WTC11 (cell line): ENCODE results near the gene ZBTB37. TPM values are rescaled to one million over a fixed set of nuclear protein-coding genes. Genes with fewer than 3 reads are reported as not detected.

ENCODE experiments used
- CREB1 ChIP-seq: sonication (generic); formaldehyde crosslinking; IDR thresholded peaks from 2 replicates; pipeline ENCODE4 v1.8.0; 2023; ENCODE audit warnings: mild to moderate bottlenecking, missing genetic modification reagents
- ETV6 ChIP-seq: sonication (generic); formaldehyde crosslinking; IDR thresholded peaks from 2 replicates; pipeline ENCODE4 v1.8.1; 2022; ENCODE audit warnings: mild to moderate bottlenecking, missing genetic modification reagents
- FOXP1 ChIP-seq: sonication (generic); formaldehyde crosslinking; IDR thresholded peaks from 2 replicates; pipeline ENCODE4 v1.8.0; 2022; ENCODE audit warnings: missing genetic modification reagents, mild to moderate bottlenecking, moderate library complexity, borderline replicate concordance
- IRF2 ChIP-seq: sonication (generic); formaldehyde crosslinking; IDR thresholded peaks from 2 replicates; pipeline ENCODE4 v1.8.0; 2022; ENCODE audit warnings: low read depth, missing genetic modification reagents, borderline replicate concordance
- MXD4 ChIP-seq: fragments of 250-450 bp; sonication (Bioruptor Pico); IDR thresholded peaks from 2 replicates; pipeline ENCODE4 v1.8.0; 2021; ENCODE audit warnings: mild to moderate bottlenecking, moderate library complexity, borderline replicate concordance
- NFATC4 ChIP-seq: fragments of 250-450 bp; sonication (Bioruptor Pico); IDR thresholded peaks from 2 replicates; pipeline ENCODE4 v1.9.0; 2021; ENCODE audit warnings: mild to moderate bottlenecking
- NFE2L1 ChIP-seq: sonication (generic); formaldehyde crosslinking; IDR thresholded peaks from 2 replicates; pipeline ENCODE4 v1.8.1; 2023; ENCODE audit warnings: missing genetic modification reagents
- NFYB ChIP-seq: sonication (generic); formaldehyde crosslinking; conservative IDR thresholded peaks from 2 replicates; pipeline ENCODE4 v1.8.0; 2022; ENCODE audit warnings: low read depth, missing genetic modification reagents
- NR2C2 ChIP-seq: sonication (generic); formaldehyde crosslinking; IDR thresholded peaks from 2 replicates; pipeline ENCODE4 v1.8.0; 2022; ENCODE audit warnings: mild to moderate bottlenecking, missing genetic modification reagents
- RORB ChIP-seq: fragments of 250-450 bp; sonication (Bioruptor Pico); IDR thresholded peaks from 2 replicates; pipeline ENCODE4 v1.9.0; 2021; ENCODE audit warnings: mild to moderate bottlenecking
- SMAD4 ChIP-seq: sonication (generic); formaldehyde crosslinking; IDR thresholded peaks from 2 replicates; pipeline ENCODE4 v1.8.0; 2022; ENCODE audit warnings: mild to moderate bottlenecking, missing genetic modification reagents
- SOX15 ChIP-seq: fragments of 250-450 bp; sonication (Bioruptor Pico); IDR thresholded peaks from 2 replicates; pipeline ENCODE4 v1.9.0; 2021; ENCODE audit warnings: mild to moderate bottlenecking
- TEAD1 ChIP-seq: sonication (generic); formaldehyde crosslinking; IDR thresholded peaks from 2 replicates; pipeline ENCODE4 v1.8.0; 2022; ENCODE audit warnings: mild to moderate bottlenecking, missing genetic modification reagents
- TP53 ChIP-seq: sonication (generic); formaldehyde crosslinking; IDR thresholded peaks from 2 replicates; pipeline ENCODE4 v1.8.1; 2023; ENCODE audit warnings: mild to moderate bottlenecking, missing genetic modification reagents
- ZNF121 ChIP-seq: sonication (generic); formaldehyde crosslinking; IDR thresholded peaks from 2 replicates; pipeline ENCODE4 v1.8.0; 2023; ENCODE audit warnings: missing genetic modification reagents
- ZNF396 ChIP-seq: fragments of 250-450 bp; sonication (Bioruptor Pico); IDR thresholded peaks from 2 replicates; pipeline ENCODE4 v1.8.0; 2021; ENCODE audit warnings: mild to moderate bottlenecking, moderate library complexity, borderline replicate concordance
- total RNA-seq: library from RNA; stranded (reverse); gene quantifications from 3 replicates; pipeline ENCODE4 v1.2.3, GENCODE V29; 2021
- TF ChIP-seq, protein P1 (sequence below): sonication (generic); formaldehyde crosslinking; IDR thresholded peaks from 2 replicates; pipeline ENCODE4 v1.8.0; 2022; ENCODE audit warnings: mild to moderate bottlenecking, missing genetic modification reagents
- TF ChIP-seq, protein P2 (sequence below): sonication (generic); formaldehyde crosslinking; IDR thresholded peaks from 2 replicates; pipeline ENCODE4 v1.8.1; 2022; ENCODE audit warnings: low read depth, missing genetic modification reagents, borderline replicate concordance
- TF ChIP-seq, protein P3 (sequence below): sonication (generic); formaldehyde crosslinking; IDR thresholded peaks from 2 replicates; pipeline ENCODE4 v1.8.1; 2022; ENCODE audit warnings: missing genetic modification reagents, borderline replicate concordance
- TF ChIP-seq, protein P4 (sequence below): sonication (generic); formaldehyde crosslinking; conservative IDR thresholded peaks from 2 replicates; pipeline ENCODE4 v1.8.1; 2022; ENCODE audit warnings: mild to moderate bottlenecking, missing genetic modification reagents
- TF ChIP-seq, protein P5 (sequence below): fragments of 250-450 bp; sonication (Bioruptor Pico); IDR thresholded peaks from 2 replicates; pipeline ENCODE4 v1.9.0; 2021; ENCODE audit warnings: mild to moderate bottlenecking, borderline replicate concordance
- TF ChIP-seq, protein P6 (sequence below): fragments of 250-450 bp; sonication (Bioruptor Pico); IDR thresholded peaks from 2 replicates; pipeline ENCODE4 v1.9.0; 2021; ENCODE audit warnings: moderate library complexity, mild to moderate bottlenecking, inconsistent platforms, borderline replicate concordance
- TF ChIP-seq, protein P7 (sequence below): sonication (generic); formaldehyde crosslinking; IDR thresholded peaks from 2 replicates; pipeline ENCODE4 v1.8.0; 2023; ENCODE audit warnings: missing genetic modification reagents, mild to moderate bottlenecking, borderline replicate concordance

Gene ZBTB37
- total RNA-seq, 1 experiment from 2014 or later: 14.4 TPM

DNA sequence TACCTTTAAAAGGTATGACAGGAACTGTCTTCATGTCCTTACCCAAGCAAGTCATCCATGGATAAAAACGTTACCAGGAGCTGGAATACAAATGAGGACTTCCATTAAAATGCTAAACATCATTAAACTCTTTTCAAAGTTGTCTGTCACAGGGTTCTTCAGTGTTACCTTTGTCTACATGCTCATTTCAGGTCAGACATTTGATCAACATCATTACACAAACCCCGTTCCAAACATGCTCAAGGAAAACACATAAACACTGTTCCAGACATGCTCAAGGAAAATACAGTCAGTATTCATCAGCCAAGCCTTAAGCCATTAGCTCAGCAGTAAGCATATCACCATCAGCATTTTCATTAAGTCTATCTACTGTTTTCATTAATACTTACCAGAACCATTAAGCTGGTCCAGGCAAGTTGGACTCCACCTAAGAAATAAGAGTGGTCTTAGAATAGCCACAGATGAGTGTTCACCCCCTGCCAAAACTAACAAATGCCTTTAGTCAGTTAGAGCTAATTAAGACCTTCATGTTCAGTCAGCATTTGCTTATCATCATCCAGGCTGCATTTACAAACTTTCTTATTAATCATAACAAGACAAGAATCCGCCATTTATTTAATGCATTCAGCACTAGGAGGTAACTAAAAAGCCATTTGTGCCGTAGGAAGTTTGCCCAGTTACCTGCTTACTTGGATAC is 2.6 kb upstream of the ZBTB37 start (continued):
- TF ChIP-seq, protein P1, sequence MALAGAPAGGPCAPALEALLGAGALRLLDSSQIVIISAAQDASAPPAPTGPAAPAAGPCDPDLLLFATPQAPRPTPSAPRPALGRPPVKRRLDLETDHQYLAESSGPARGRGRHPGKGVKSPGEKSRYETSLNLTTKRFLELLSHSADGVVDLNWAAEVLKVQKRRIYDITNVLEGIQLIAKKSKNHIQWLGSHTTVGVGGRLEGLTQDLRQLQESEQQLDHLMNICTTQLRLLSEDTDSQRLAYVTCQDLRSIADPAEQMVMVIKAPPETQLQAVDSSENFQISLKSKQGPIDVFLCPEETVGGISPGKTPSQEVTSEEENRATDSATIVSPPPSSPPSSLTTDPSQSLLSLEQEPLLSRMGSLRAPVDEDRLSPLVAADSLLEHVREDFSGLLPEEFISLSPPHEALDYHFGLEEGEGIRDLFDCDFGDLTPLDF: no peak
- TF ChIP-seq ZNF121 (no peak), MXD4 (no peak), CREB1 (CRISPR knock-in tag) (no peak), ZNF396 (no peak), NFATC4 (CRISPR knock-in tag) (peak; percentile 44), RORB (CRISPR knock-in tag) (no peak; the same call in 1 of the 2 replicates), ETV6 (CRISPR knock-in tag) (no peak), NFYB (CRISPR knock-in tag) (no peak), NR2C2 (no peak), IRF2 (no peak), TP53 (no peak), SMAD4 (no peak), FOXP1 (no peak), NFE2L1 (CRISPR knock-in tag) (no peak), TEAD1 (CRISPR knock-in tag) (no peak), SOX15 (CRISPR knock-in tag) (no peak)
- TF ChIP-seq, protein P2, sequence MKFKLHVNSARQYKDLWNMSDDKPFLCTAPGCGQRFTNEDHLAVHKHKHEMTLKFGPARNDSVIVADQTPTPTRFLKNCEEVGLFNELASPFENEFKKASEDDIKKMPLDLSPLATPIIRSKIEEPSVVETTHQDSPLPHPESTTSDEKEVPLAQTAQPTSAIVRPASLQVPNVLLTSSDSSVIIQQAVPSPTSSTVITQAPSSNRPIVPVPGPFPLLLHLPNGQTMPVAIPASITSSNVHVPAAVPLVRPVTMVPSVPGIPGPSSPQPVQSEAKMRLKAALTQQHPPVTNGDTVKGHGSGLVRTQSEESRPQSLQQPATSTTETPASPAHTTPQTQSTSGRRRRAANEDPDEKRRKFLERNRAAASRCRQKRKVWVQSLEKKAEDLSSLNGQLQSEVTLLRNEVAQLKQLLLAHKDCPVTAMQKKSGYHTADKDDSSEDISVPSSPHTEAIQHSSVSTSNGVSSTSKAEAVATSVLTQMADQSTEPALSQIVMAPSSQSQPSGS (CRISPR knock-in tag): no peak
- TF ChIP-seq, protein P3, sequence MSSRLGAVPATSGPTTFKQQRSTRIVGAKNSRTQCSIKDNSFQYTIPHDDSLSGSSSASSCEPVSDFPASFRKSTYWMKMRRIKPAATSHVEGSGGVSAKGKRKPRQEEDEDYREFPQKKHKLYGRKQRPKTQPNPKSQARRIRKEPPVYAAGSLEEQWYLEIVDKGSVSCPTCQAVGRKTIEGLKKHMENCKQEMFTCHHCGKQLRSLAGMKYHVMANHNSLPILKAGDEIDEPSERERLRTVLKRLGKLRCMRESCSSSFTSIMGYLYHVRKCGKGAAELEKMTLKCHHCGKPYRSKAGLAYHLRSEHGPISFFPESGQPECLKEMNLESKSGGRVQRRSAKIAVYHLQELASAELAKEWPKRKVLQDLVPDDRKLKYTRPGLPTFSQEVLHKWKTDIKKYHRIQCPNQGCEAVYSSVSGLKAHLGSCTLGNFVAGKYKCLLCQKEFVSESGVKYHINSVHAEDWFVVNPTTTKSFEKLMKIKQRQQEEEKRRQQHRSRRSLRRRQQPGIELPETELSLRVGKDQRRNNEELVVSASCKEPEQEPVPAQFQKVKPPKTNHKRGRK (CRISPR knock-in tag): no peak
- TF ChIP-seq, protein P4, sequence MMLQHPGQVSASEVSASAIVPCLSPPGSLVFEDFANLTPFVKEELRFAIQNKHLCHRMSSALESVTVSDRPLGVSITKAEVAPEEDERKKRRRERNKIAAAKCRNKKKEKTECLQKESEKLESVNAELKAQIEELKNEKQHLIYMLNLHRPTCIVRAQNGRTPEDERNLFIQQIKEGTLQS (CRISPR knock-in tag): no peak
- TF ChIP-seq, protein P5, sequence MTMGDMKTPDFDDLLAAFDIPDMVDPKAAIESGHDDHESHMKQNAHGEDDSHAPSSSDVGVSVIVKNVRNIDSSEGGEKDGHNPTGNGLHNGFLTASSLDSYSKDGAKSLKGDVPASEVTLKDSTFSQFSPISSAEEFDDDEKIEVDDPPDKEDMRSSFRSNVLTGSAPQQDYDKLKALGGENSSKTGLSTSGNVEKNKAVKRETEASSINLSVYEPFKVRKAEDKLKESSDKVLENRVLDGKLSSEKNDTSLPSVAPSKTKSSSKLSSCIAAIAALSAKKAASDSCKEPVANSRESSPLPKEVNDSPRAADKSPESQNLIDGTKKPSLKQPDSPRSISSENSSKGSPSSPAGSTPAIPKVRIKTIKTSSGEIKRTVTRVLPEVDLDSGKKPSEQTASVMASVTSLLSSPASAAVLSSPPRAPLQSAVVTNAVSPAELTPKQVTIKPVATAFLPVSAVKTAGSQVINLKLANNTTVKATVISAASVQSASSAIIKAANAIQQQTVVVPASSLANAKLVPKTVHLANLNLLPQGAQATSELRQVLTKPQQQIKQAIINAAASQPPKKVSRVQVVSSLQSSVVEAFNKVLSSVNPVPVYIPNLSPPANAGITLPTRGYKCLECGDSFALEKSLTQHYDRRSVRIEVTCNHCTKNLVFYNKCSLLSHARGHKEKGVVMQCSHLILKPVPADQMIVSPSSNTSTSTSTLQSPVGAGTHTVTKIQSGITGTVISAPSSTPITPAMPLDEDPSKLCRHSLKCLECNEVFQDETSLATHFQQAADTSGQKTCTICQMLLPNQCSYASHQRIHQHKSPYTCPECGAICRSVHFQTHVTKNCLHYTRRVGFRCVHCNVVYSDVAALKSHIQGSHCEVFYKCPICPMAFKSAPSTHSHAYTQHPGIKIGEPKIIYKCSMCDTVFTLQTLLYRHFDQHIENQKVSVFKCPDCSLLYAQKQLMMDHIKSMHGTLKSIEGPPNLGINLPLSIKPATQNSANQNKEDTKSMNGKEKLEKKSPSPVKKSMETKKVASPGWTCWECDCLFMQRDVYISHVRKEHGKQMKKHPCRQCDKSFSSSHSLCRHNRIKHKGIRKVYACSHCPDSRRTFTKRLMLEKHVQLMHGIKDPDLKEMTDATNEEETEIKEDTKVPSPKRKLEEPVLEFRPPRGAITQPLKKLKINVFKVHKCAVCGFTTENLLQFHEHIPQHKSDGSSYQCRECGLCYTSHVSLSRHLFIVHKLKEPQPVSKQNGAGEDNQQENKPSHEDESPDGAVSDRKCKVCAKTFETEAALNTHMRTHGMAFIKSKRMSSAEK (CRISPR knock-in tag): peak; percentile 15; the same call in 1 of the 2 replicates
- TF ChIP-seq, protein P6, sequence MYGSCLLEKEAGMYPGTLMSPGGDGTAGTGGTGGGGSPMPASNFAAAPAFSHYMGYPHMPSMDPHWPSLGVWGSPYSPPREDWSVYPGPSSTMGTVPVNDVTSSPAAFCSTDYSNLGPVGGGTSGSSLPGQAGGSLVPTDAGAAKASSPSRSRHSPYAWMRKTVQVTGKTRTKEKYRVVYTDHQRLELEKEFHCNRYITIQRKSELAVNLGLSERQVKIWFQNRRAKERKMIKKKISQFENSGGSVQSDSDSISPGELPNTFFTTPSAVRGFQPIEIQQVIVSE (CRISPR knock-in tag): no peak
- TF ChIP-seq, protein P7, sequence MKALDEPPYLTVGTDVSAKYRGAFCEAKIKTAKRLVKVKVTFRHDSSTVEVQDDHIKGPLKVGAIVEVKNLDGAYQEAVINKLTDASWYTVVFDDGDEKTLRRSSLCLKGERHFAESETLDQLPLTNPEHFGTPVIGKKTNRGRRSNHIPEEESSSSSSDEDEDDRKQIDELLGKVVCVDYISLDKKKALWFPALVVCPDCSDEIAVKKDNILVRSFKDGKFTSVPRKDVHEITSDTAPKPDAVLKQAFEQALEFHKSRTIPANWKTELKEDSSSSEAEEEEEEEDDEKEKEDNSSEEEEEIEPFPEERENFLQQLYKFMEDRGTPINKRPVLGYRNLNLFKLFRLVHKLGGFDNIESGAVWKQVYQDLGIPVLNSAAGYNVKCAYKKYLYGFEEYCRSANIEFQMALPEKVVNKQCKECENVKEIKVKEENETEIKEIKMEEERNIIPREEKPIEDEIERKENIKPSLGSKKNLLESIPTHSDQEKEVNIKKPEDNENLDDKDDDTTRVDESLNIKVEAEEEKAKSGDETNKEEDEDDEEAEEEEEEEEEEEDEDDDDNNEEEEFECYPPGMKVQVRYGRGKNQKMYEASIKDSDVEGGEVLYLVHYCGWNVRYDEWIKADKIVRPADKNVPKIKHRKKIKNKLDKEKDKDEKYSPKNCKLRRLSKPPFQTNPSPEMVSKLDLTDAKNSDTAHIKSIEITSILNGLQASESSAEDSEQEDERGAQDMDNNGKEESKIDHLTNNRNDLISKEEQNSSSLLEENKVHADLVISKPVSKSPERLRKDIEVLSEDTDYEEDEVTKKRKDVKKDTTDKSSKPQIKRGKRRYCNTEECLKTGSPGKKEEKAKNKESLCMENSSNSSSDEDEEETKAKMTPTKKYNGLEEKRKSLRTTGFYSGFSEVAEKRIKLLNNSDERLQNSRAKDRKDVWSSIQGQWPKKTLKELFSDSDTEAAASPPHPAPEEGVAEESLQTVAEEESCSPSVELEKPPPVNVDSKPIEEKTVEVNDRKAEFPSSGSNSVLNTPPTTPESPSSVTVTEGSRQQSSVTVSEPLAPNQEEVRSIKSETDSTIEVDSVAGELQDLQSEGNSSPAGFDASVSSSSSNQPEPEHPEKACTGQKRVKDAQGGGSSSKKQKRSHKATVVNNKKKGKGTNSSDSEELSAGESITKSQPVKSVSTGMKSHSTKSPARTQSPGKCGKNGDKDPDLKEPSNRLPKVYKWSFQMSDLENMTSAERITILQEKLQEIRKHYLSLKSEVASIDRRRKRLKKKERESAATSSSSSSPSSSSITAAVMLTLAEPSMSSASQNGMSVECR (CRISPR knock-in tag): no peak; the same call in 1 of the 2 replicates
